Stimulated activated CD8-positive, alpha-beta memory T cell treated with anti-CD3 and anti-CD28 coated beads, Interleukin-12 subunit alpha, Interleukin-12 subunit beta, amount 100 ng/mL, for 4 hours (primary cell): ENCODE data around the gene PHAX.
"Not testable (repeated sequence)": the region's sequence is repeated elsewhere in the genome, so short reads cannot be mapped to it uniquely, and the experiment has no call there.

ENCODE experiments used
- DNase-seq: peaks from one replicate; pipeline ENCODE4 v3.0.0-alpha.2; 2020; ENCODE audit warnings: low read depth

The PHAX gene

DNA sequence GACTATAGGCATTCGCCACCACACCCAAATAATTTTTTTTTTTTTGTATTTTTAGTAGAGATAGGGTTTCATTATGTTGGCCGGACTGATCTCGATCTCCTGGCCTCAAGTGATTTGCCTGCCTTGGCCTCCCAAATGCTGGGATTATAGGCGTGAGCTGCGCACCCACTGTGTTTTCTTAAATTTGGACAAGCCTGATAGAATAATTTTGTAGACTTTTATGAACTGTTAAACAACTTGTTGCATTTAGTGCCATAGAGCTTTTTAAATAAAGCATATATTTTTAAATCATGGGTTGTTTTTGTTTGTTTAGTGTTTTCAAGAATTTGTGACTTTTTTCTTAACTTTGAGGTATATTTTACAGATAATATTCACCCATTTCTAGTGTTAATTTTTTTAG, 4.8 kb downstream of the PHAX start:
- no peak for DNase-seq

GRCh38 chr5:126610160-126610559, 9.4 kb downstream of the PHAX start:
- no peak for DNase-seq

- no peak for DNase-seq
Observed at GRCh38 chr5:126610616-126611015, 9.9 kb downstream of the PHAX start.

- no peak for DNase-seq
Observed at GRCh38 chr5:126613941-126614592, 13.3 kb downstream of the PHAX start.

GRCh38 chr5:126615286-126615685, 14.5 kb downstream of the PHAX start:
- DNase-seq = no peak

DNA sequence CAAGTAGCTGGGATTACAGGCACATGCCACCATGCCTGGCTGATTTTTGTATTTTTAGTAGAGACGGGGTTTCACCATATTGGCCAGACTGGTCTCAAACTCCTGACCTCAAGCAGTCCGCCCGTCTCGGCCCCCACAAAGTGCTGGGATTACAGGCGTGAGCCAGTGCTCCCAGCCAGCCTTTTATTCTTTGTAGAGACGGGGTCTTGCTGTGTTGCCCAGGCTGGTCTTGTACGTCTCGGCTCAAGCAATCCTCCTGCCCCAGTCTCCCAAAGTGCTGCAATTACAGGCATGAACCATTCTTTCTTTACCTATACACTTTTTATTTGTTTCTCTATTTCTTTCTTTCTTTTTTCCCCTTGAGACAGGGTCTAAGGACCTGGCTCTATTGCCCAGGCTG, 16.9 kb downstream of the PHAX start:
- DNase-seq = not testable (repeated sequence)

GRCh38 chr5:126619781-126620180, 19.0 kb downstream of the PHAX start:
- DNase-seq = no peak

DNA sequence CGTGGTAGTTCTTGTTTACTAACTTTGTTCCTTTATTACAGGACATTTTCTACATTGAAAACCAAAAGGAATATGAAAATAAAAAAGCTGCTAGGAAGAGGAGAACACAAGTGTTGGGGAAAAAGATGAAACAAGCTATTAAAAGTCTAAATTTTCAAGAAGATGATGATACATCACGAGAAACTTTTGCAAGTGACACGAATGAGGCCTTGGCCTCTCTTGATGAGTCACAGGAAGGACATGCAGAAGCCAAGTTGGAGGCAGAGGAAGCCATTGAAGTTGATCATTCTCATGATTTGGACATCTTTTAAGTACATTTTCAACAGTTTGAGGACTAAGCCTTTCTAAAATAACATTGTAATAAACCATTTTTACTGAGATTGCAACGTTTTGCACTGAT, 23.8 kb downstream of the PHAX start:
- no peak for DNase-seq

DNA sequence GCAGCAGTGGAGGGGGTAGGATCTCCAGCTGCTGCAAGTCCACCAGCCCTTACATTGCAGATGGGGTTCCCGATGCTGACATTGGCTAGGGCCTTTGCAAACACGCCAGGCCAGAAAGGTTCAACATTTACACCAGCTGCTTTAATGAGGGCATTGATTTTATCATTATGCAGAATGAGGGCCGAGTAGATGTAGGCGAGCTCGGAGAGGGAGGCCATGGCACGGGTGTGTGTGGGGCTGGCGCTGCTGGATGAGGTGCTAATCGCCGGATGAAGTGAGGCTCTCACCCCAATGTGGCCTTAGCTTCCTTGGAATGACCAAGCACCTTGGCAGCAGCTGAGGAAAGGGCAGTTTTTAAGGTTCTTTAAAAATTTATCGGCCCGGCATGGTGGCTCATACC, 27.4 kb downstream of the PHAX start:
- no peak for DNase-seq

- no peak for DNase-seq
Observed at GRCh38 chr5:126631920-126632319, 31.2 kb downstream of the PHAX start.

DNA sequence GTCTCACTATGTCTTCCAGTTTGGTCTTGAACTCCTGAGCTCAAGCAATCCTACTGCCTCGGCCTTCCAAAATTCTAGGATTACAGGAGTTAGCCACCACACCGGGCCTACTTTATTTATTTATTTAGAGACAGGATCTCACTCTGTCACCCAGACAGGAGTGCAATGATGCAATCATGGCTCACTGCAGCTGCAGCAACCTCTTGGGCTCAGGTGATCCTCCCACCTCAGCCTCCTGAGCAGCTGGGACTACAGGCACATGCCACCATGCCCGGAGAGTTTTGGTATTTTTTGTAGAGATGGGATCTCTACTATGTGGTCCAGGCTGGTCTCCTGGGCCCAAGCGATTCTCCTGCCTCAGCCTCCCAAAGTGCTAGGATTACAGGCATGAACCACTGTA, 32.8 kb downstream of the PHAX start:
- DNase-seq = no peak

- DNase-seq = no peak
Observed at GRCh38 chr5:126635585-126635984, 34.8 kb downstream of the PHAX start.

- no peak for DNase-seq
Observed at GRCh38 chr5:126636956-126637355, 36.2 kb downstream of the PHAX start.

- DNase-seq = no peak
Observed at GRCh38 chr5:126640866-126641265, 40.1 kb downstream of the PHAX start.

DNA sequence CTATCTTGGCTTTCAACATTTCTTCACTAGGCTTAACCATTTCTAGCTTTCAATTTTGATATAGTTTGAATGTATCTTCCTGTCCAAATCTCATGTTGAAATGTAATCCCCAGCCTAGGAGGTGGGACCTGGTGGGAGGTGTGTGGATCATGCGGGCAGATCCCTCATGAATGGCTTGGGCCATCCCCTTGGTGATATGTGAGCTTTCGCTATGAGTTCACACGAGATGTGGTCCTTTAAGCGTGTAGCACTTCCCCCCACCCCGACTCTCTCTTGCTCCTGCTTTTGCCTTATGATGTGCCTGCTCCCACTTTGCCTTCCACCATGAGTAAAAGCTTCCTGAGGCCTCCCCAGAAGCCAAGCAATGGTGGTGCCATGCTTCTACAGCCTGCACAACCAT, 40.6 kb downstream of the PHAX start:
- no peak for DNase-seq

- DNase-seq = no peak
Observed at GRCh38 chr5:126645132-126645531, 44.4 kb downstream of the PHAX start.

DNA sequence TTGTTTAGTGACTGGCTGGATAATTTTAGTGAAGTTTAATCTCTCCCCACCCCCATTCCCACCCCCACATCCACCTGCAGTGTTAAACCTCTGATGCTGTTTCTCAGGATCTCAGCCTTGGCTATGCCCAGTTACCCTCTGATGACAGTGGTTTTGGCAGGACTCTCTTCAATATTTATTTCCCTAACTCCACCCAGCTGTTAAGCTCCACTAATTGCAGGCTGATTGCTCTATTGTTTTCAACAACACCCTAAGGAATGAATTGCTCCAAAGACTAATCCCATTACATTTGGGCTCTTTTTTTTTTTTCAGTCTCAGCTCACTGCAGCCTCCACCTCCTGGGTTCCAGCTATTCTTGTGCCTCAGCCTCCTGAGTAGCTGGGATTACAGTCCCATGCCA, 46.3 kb downstream of the PHAX start:
- DNase-seq = no peak

GRCh38 chr5:126648471-126648870, 47.7 kb downstream of the PHAX start:
- DNase-seq = no peak

- DNase-seq = not testable (repeated sequence)
Observed at GRCh38 chr5:126649057-126649456, 48.3 kb downstream of the PHAX start.

DNA sequence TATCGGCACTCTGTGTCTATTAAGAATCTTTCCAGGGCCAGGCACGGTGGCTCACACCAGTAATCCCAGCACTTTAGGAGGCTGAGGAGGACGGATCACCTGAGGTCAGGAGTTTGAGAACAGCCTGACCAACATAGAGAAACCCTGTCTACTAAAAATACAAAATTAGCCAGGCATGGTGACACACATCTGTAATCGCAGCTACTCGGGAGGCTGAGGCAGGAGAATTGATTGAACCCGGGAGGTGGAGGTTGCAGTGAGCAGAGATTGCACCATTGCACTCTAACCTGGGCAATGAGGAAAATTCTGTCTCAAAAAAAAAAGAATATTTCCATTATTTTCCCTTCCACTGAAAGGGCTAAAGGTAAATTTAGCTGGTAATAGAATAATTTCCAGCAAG, 49.0 kb downstream of the PHAX start:
- not testable (repeated sequence) for DNase-seq

- no peak for DNase-seq
Observed at GRCh38 chr5:126650463-126650862, 49.7 kb downstream of the PHAX start.

DNA sequence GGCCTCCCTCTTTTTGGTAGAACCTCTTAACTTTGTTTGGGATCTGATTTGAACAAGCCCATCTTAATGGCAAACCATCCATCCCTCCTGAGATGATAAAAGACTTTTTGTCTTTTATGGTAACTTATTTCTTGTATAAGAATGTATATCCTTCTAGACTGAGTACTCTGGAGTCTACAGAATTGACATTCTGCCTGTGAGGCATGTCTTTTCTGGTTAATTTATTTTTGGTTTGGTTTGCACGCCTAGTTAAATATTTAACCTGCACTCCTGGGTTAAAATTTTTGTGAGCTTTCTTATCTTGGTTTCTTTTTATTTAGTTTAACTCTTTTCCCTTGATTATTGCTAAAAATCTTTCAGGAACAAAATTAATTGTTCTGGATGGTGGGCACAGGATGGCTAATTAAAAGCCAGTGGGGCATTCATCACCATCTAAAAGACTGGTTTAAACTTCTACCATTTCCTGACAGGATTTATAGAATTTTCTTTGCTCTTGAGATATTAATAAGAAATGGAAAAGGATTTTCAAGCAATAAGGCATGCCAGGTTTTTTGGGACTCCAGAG, 50.3 kb downstream of the PHAX start:
- DNase-seq = no peak

- no peak for DNase-seq
Observed at GRCh38 chr5:126656401-126657007, 55.8 kb downstream of the PHAX start.

DNA sequence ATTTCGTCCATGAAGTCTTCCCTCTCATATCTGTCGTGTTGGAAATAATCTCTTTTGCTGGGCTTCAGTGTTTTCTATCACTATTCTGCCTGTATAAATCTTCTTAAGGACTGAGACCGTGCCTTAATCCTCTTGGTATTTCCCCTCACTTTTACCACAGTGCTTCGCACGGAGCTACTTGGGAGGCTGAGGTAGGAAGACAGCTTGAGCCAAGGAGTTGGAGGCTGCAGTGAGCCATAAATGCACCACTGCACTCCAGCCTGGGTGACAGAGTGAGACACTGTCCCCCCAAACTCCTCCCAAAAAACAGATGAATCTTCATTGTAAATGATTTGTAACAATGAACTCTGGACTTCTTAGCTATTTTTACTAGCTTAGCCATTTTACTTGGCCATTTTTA, 57.8 kb downstream of the PHAX start:
- no peak for DNase-seq
